SK-N-SH treated with all-trans-retinoic acid at 6 μM for 48 hours (cell line): Measurements from ENCODE around the gene TTLL10.

ENCODE experiments used
- ARNTL ChIP-seq: fragments of 450-650 bp; formaldehyde crosslinking; IDR thresholded peaks from 2 replicates; pipeline ENCODE4 v1.5.0; 2020; ENCODE audit warnings: low read depth, mild to moderate bottlenecking, moderate library complexity, borderline replicate concordance
- CSDC2 ChIP-seq: fragments of 250-450 bp; sonication (Bioruptor Pico); IDR thresholded peaks from 2 replicates; pipeline ENCODE4 v1.5.0; 2020; ENCODE audit warnings: mild to moderate bottlenecking, moderate library complexity
- ESRRG ChIP-seq: fragments of 250-450 bp; sonication (Bioruptor Pico); IDR thresholded peaks from 2 replicates; pipeline ENCODE4 v1.6.1; 2021; ENCODE audit warnings: mild to moderate bottlenecking
- OSR1 ChIP-seq: fragments of 250-450 bp; sonication (Bioruptor Pico); IDR thresholded peaks from 2 replicates; pipeline ENCODE4 v1.8.0; 2022; ENCODE audit warnings: moderate library complexity, mild to moderate bottlenecking, inconsistent platforms
- PPARA ChIP-seq: fragments of 250-450 bp; sonication (Bioruptor Pico); IDR thresholded peaks from 2 replicates; pipeline ENCODE4 v1.5.0; 2020; ENCODE audit warnings: mild to moderate bottlenecking, borderline replicate concordance
- RARB ChIP-seq: fragments of 250-450 bp; sonication (Bioruptor Pico); IDR thresholded peaks from 2 replicates; pipeline ENCODE4 v1.8.0; 2021; ENCODE audit warnings: mild to moderate bottlenecking, moderate library complexity
- SNAI2 ChIP-seq: fragments of 250-450 bp; sonication (Bioruptor Pico); IDR thresholded peaks from 2 replicates; pipeline ENCODE4 v1.5.0; 2020; ENCODE audit warnings: mild to moderate bottlenecking, moderate library complexity
- TOX ChIP-seq: fragments of 250-450 bp; sonication (Bioruptor Pico); IDR thresholded peaks from 2 replicates; pipeline ENCODE4 v1.8.0; 2021; ENCODE audit warnings: mild to moderate bottlenecking, moderate library complexity, borderline replicate concordance
- ZC3H10 ChIP-seq: fragments of 250-450 bp; sonication (Bioruptor Pico); IDR thresholded peaks from 2 replicates; pipeline ENCODE4 v1.5.1; 2021; ENCODE audit warnings: mild to moderate bottlenecking, moderate library complexity
- ZFP3 ChIP-seq: fragments of 250-450 bp; sonication (Bioruptor Pico); IDR thresholded peaks from 2 replicates; pipeline ENCODE4 v1.5.0; 2020; ENCODE audit warnings: mild to moderate bottlenecking, moderate library complexity
- ZFP30 ChIP-seq: fragments of 450-650 bp; formaldehyde crosslinking; IDR thresholded peaks from 2 replicates; pipeline ENCODE4 v1.5.0; 2022; ENCODE audit warnings: mild to moderate bottlenecking, moderate library complexity
- TF ChIP-seq, protein P1 (sequence below): fragments of 250-450 bp; sonication (Bioruptor Pico); IDR thresholded peaks from 2 replicates; pipeline ENCODE4 v1.5.1; 2020; ENCODE audit warnings: low read depth, mild to moderate bottlenecking, moderate library complexity
- TF ChIP-seq, protein P2 (sequence below): fragments of 250-450 bp; sonication (Bioruptor Pico); IDR thresholded peaks from 2 replicates; pipeline ENCODE4 v1.8.0; 2020; ENCODE audit warnings: mild to moderate bottlenecking, moderate library complexity, borderline replicate concordance
- TF ChIP-seq, protein P3 (sequence below): fragments of 250-450 bp; sonication (Bioruptor Pico); IDR thresholded peaks from 2 replicates; pipeline ENCODE4 v1.8.0; 2021; ENCODE audit warnings: low read depth, mild to moderate bottlenecking, moderate library complexity, borderline replicate concordance

DNA sequence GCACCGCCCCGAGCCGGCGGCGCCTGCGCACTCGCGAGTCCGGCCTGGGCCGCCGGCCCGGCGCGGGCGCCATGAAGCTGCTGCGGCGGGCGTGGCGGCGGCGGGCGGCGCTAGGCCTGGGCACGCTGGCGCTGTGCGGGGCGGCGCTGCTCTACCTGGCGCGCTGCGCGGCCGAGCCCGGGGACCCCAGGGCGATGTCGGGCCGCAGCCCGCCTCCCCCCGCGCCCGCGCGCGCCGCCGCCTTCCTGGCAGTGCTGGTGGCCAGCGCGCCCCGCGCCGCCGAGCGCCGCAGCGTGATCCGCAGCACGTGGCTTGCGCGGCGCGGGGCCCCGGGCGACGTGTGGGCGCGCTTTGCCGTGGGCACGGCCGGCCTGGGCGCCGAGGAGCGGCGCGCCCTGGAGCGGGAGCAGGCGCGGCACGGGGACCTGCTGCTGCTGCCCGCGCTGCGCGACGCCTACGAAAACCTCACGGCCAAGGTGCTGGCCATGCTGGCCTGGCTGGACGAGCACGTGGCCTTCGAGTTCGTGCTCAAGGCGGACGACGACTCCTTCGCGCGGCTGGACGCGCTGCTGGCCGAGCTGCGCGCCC, 58.6 kb downstream of the TTLL10 start, which contains the start of gene B3GALT6:
- TF ChIP-seq, protein P1, sequence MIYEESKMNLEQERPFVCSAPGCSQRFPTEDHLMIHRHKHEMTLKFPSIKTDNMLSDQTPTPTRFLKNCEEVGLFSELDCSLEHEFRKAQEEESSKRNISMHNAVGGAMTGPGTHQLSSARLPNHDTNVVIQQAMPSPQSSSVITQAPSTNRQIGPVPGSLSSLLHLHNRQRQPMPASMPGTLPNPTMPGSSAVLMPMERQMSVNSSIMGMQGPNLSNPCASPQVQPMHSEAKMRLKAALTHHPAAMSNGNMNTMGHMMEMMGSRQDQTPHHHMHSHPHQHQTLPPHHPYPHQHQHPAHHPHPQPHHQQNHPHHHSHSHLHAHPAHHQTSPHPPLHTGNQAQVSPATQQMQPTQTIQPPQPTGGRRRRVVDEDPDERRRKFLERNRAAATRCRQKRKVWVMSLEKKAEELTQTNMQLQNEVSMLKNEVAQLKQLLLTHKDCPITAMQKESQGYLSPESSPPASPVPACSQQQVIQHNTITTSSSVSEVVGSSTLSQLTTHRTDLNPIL (CRISPR knock-in tag): no peak
- TF ChIP-seq, protein P2, sequence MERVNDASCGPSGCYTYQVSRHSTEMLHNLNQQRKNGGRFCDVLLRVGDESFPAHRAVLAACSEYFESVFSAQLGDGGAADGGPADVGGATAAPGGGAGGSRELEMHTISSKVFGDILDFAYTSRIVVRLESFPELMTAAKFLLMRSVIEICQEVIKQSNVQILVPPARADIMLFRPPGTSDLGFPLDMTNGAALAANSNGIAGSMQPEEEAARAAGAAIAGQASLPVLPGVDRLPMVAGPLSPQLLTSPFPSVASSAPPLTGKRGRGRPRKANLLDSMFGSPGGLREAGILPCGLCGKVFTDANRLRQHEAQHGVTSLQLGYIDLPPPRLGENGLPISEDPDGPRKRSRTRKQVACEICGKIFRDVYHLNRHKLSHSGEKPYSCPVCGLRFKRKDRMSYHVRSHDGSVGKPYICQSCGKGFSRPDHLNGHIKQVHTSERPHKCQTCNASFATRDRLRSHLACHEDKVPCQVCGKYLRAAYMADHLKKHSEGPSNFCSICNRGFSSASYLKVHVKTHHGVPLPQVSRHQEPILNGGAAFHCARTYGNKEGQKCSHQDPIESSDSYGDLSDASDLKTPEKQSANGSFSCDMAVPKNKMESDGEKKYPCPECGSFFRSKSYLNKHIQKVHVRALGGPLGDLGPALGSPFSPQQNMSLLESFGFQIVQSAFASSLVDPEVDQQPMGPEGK (CRISPR knock-in tag): no peak
- no peak for TF ChIP-seq CSDC2 (CRISPR knock-in tag)
- no peak for TF ChIP-seq PPARA (CRISPR knock-in tag)
- no peak for TF ChIP-seq RARB
- TF ChIP-seq, protein P3, sequence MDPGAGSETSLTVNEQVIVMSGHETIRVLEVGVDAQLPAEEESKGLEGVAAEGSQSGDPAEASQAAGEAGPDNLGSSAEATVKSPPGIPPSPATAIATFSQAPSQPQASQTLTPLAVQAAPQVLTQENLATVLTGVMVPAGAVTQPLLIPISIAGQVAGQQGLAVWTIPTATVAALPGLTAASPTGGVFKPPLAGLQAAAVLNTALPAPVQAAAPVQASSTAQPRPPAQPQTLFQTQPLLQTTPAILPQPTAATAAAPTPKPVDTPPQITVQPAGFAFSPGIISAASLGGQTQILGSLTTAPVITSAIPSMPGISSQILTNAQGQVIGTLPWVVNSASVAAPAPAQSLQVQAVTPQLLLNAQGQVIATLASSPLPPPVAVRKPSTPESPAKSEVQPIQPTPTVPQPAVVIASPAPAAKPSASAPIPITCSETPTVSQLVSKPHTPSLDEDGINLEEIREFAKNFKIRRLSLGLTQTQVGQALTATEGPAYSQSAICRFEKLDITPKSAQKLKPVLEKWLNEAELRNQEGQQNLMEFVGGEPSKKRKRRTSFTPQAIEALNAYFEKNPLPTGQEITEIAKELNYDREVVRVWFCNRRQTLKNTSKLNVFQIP (CRISPR knock-in tag): no peak
- no peak for TF ChIP-seq ARNTL
- no peak for TF ChIP-seq ESRRG (CRISPR knock-in tag)
- no peak for TF ChIP-seq ZC3H10 (CRISPR knock-in tag)
- TF ChIP-seq ZFP3 (CRISPR knock-in tag): no peak
- TF ChIP-seq OSR1 (CRISPR knock-in tag): no peak
- TF ChIP-seq SNAI2: no peak
- no peak for TF ChIP-seq TOX (CRISPR knock-in tag)
- TF ChIP-seq ZFP30 (CRISPR knock-in tag): no peak
